ENCODE data around the gene PRKAG2. TPM values are rescaled to one million over a fixed set of nuclear protein-coding genes. Genes with fewer than 3 reads are reported as not detected.

Gene PRKAG2
- total and polyA plus RNA-seq, 2 of the 13 experiments (the other 11 are each of a cell fraction or from before 2014, with no cell fraction given), result 0.90 to 1.3 TPM

GRCh38 chr7:151831606-151832005 is 45.3 kb downstream of the PRKAG2 start (continued):
- TF ChIP-seq, protein P1, sequence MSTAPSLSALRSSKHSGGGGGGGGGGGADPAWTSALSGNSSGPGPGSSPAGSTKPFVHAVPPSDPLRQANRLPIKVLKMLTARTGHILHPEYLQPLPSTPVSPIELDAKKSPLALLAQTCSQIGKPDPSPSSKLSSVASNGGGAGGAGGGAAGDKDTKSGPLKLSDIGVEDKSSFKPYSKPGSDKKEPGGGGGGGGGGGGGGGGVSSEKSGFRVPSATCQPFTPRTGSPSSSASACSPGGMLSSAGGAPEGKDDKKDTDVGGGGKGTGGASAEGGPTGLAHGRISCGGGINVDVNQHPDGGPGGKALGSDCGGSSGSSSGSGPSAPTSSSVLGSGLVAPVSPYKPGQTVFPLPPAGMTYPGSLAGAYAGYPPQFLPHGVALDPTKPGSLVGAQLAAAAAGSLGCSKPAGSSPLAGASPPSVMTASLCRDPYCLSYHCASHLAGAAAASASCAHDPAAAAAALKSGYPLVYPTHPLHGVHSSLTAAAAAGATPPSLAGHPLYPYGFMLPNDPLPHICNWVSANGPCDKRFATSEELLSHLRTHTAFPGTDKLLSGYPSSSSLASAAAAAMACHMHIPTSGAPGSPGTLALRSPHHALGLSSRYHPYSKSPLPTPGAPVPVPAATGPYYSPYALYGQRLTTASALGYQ (CRISPR knock-in tag; IDR thresholded peaks at IDR 0.05), result no peak
- no peak for TF ChIP-seq ZNF44 (CRISPR knock-in tag; IDR thresholded peaks at IDR 0.05)
- TF ChIP-seq HHEX (CRISPR knock-in tag; IDR thresholded peaks at IDR 0.05), result no peak
- TF ChIP-seq, protein P2, sequence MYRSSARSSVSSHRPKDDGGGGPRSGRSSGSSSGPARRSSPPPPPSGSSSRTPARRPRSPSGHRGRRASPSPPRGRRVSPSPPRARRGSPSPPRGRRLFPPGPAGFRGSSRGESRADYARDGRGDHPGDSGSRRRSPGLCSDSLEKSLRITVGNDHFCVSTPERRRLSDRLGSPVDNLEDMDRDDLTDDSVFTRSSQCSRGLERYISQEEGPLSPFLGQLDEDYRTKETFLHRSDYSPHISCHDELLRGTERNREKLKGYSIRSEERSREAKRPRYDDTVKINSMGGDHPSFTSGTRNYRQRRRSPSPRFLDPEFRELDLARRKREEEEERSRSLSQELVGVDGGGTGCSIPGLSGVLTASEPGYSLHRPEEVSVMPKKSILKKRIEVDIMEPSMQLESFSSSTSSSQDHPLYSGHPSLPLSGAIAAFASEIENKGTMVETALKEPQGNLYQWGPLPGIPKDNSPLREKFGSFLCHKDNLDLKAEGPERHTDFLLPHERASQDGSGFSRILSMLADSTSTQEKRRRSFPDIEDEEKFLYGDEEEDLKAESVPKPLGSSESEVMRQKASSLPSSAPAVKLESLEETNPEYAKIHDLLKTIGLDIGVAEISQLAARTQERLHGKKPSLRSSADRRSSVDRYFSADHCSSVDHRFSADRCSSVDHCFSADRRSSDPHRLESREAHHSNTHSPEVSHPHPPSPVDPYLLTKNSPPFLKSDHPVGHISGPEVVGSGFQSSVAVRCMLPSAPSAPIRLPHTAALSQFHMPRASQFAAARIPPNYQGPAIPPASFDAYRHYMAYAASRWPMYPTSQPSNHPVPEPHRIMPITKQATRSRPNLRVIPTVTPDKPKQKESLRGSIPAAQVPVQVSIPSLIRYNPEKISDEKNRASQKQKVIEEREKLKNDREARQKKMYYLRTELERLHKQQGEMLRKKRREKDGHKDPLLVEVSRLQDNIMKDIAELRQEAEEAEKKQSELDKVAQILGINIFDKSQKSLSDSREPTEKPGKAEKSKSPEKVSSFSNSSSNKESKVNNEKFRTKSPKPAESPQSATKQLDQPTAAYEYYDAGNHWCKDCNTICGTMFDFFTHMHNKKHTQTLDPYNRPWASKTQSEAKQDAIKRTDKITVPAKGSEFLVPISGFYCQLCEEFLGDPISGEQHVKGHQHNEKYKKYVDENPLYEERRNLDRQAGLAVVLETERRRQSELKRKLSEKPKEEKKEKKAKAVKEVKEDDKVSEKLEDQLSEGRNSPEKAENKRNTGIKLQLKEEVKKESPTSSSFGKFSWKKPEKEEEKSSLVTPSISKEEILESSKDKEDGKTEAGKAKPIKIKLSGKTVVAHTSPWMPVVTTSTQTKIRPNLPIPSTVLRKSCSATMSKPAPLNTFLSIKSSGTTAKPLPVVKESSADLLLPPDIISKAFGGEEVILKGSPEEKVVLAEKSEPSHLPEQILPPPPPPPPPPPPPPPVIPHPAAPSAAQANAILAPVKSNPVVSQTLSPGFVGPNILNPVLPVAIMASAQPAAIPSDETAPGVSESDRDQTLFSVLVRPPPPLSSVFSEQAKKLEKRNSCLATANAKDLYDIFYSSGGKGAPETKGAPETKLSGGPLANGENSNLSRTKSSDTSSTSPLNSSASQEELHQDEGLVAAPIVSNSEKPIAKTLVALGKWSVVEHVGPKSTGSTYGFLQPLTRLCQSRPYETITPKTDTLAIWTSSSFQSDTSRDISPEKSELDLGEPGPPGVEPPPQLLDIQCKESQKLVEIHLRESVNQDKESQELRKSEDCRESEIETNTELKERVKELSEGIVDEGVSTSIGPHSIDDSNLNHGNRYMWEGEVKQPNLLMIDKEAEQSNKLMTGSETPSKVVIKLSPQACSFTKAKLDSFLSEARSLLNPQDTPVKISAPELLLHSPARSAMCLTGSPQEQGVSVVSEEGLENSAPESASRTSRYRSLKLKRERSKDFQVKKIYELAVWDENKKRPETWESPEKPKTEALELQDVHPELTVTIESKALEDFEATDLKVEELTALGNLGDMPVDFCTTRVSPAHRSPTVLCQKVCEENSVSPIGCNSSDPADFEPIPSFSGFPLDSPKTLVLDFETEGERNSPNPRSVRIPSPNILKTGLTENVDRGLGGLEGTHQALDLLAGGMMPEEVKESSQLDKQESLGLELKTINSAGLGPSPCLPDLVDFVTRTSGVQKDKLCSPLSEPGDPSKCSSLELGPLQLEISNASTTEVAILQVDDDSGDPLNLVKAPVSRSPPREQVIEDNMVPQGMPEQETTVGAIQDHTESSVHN (CRISPR knock-in tag; IDR thresholded peaks at IDR 0.05), result no peak
- TF ChIP-seq TCF7L2 (IDR thresholded peaks at IDR 0.05; ENCODE audit: low read depth, low read length), result no peak
